Measurements from ENCODE around the gene EPHB6.

DNA sequence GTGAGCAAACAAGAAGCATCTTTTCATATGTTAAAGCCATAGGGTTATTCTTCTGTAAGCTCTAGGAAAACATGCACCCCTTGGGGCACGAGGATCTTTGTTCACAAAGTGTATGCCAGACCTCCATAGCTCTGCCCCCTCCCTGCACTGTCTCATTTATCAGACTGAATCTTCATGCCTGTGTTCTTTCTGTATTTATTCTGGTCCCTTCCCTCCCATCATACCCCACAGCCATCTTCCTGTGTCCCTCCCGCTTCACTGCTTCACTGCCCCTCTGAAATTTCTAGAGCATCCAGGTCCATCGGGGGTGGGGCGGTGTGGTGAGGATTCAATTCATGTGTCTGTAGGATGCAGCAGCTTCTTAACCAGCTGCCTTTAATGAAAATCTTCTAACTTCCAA, 7.5 kb downstream of the EPHB6 start:
- TF ChIP-seq, protein P1, sequence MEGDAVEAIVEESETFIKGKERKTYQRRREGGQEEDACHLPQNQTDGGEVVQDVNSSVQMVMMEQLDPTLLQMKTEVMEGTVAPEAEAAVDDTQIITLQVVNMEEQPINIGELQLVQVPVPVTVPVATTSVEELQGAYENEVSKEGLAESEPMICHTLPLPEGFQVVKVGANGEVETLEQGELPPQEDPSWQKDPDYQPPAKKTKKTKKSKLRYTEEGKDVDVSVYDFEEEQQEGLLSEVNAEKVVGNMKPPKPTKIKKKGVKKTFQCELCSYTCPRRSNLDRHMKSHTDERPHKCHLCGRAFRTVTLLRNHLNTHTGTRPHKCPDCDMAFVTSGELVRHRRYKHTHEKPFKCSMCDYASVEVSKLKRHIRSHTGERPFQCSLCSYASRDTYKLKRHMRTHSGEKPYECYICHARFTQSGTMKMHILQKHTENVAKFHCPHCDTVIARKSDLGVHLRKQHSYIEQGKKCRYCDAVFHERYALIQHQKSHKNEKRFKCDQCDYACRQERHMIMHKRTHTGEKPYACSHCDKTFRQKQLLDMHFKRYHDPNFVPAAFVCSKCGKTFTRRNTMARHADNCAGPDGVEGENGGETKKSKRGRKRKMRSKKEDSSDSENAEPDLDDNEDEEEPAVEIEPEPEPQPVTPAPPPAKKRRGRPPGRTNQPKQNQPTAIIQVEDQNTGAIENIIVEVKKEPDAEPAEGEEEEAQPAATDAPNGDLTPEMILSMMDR (IDR thresholded peaks at IDR 0.05): no peak
- no peak for TF ChIP-seq POLR2AphosphoS5 (IDR thresholded peaks at IDR 0.05)

Measured in breast epithelium (tissue), 3 donors.